Ovary (tissue), 9 donors: ENCODE data around the gene C1orf159. TPM values are rescaled to one million over a fixed set of nuclear protein-coding genes. Genes with fewer than 3 reads are reported as not detected.

ENCODE experiments used
- DNase-seq, 5 donors: peaks; one replicate each; pipeline ENCODE4 v3.0.0-alpha.2; 2019 to 2020
- H3K27ac ChIP-seq, 2 donors: fragments of 200-600 bp; one replicate each; pipeline versions ENCODE4 v1.5.1 to v1.8.0; 2019 to 2022
- H3K27me3 ChIP-seq: fragments of 200-600 bp; one replicate; pipeline ENCODE4 v1.8.0; 2022
- H3K36me3 ChIP-seq: fragments of 200-600 bp; sonication (generic); one replicate; pipeline ENCODE4 v1.5.1; 2019
- H3K4me1 ChIP-seq: one replicate; pipeline ENCODE4 v1.8.1; 2013; ENCODE audit warnings: mild to moderate bottlenecking, moderate library complexity; ENCODE audit not compliant: insufficient read depth
- H3K4me3 ChIP-seq: fragments of 200-600 bp; sonication (generic); one replicate; pipeline ENCODE4 v1.5.1; 2017
- H3K9me3 ChIP-seq, 2 donors: fragments of 200-600 bp in 1 of 2; sonication (generic) in 1 of 2; one replicate each; pipeline versions ENCODE4 v1.5.1 to v1.8.1; 2013 to 2019; ENCODE audit warnings: mild to moderate bottlenecking in 1 of 2, moderate library complexity in 1 of 2
- CTCF ChIP-seq, 3 donors: fragments of 450-650 bp in 2 of 3; fragments of 200-600 bp in 1 of 3; IDR thresholded peaks; one replicate each; pipeline versions ENCODE4 v1.5.1 to v1.8.0; 2016 to 2022; ENCODE audit warnings: antibody characterized with exemption in 3 of 3, mild to moderate bottlenecking in 1 of 3
- EP300 ChIP-seq: sonication (generic); formaldehyde crosslinking; IDR thresholded peaks from one replicate; pipeline ENCODE4 v1.6.1; 2017; ENCODE audit warnings: antibody characterized with exemption
- POLR2A ChIP-seq: fragments of 450-650 bp; IDR thresholded peaks from one replicate; pipeline ENCODE4 v1.6.1; 2017; ENCODE audit warnings: antibody characterized with exemption, mild to moderate bottlenecking, moderate library complexity
- WGBS, 3 donors: extraction: QIAGEN DNeasy Blood & Tissue Kit in 1 of 3; methylation state at CpG; one replicate each; pipeline versions ENCODE4 v1.1.5 to v1.1.7; 2013 to 2017; 5-methylcytosine and 5-hydroxymethylcytosine counted together
- intact Hi-C, 4 donors: fragments of 100-400 bp; cut with DNase I; formaldehyde crosslinking; loops; one replicate each; pipeline versions ENCODE4 v1.11.0 to v1.15.1; 2022 to 2023
- polyA plus RNA-seq, 2 donors: library from polyadenylated mRNA; stranded (reverse); fragments of 200-250 nt in 1 of 2; fragments of 350-450 nt in 1 of 2; fragmentation: Illumina TruSeq in 1 of 2; extraction: RNeasy Lipid Tissue Mini Kit (QIAGEN cat#74804) in 1 of 2; gene quantifications; one replicate each; pipeline ENCODE4 v1.2.3, GENCODE V29; 2013 to 2014
- total RNA-seq, 7 donors: library from RNA; depleted of rRNA in 2 of 7; stranded (reverse); fragments of >200 nt in 2 of 7; fragmentation: NEBNext Ultra II Directional in 3 of 7; extraction: Animal tissue kit (Norgen Biotek cat#: 25700) in 3 of 7; gene quantifications; one replicate each; pipeline versions ENCODE4 v1.1.0 to v1.2.4, GENCODE V29; 2016 to 2023
- donor health status: DM: no; HTN: no; CAD: no; lungs with moderate emphysema.
- donor health status: DM: no; HTN: no; CAD: no.
- donor health status: Bipolar disorder and iron deficiency.
- donor health status: DM: yes; HTN: yes; CAD: no.
- donor health status: DM: no; HTN: no; CAD: no.
- donor health status: DM: yes; HTN: yes; CAD: no.

The C1orf159 gene
- total and polyA plus RNA-seq, 9 donors: 0.28 to 22.1 (median 9.4) TPM

DNA sequence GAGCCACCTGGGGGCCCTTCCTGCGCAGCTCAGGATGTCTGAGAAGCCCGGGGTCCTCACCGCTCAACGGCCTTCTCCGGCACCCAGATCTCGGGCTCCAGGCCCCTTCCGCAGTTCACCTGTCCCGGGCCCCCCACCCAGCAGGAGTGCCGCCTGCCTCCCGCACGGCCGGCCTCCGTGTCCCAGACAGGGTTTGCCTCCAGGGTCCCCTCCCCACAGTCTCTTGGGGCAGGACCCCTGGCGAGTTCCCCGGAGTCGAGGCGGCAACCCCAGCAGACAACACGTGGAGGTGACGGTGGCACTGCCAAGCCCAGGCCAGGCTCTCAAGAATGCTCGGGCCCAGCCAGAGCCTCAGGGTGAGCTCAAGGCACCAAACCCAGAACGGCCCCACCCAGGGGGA, 35.4 kb upstream of the C1orf159 start:
- no peak overlapping the region for H3K4me3 ChIP-seq
- intact Hi-C loops: no loop called here
- WGBS, 3 donors: 89 to 95% (median 93%) methylated on average over 18 to 21 of the region's 21 CpGs
- no peak overlapping the region for H3K27ac ChIP-seq
- TF ChIP-seq CTCF (IDR thresholded peaks at IDR 0.05) (no peak), POLR2A (no peak), EP300 (no peak)
- no peaks in the 10 kb centered on the region for H3K36me3 ChIP-seq
- H3K4me1 ChIP-seq: no peaks in the 10 kb centered on the region
- no peaks in the 10 kb centered on the region for H3K9me3 ChIP-seq
- no peak for DNase-seq
- H3K27me3 ChIP-seq: no peaks in the 10 kb centered on the region

- no peak for DNase-seq
- intact Hi-C loops: no loop called here
- no peaks in the 10 kb centered on the region for H3K27me3 ChIP-seq
- no peaks in the 10 kb centered on the region for H3K36me3 ChIP-seq
- WGBS, 3 donors: 75 to 82% (median 75%) methylated on average over 11 to 12 of the region's 12 CpGs
- H3K27ac ChIP-seq: no peak overlapping the region
- TF ChIP-seq EP300 (no peak), POLR2A (no peak), CTCF (IDR thresholded peaks at IDR 0.05) (no peak)
- no peaks in the 10 kb centered on the region for H3K4me1 ChIP-seq
- no peak overlapping the region for H3K4me3 ChIP-seq
- no peaks in the 10 kb centered on the region for H3K9me3 ChIP-seq
Measured at GRCh38 chr1:1150100-1150499, 34.2 kb upstream of the C1orf159 start.

DNA sequence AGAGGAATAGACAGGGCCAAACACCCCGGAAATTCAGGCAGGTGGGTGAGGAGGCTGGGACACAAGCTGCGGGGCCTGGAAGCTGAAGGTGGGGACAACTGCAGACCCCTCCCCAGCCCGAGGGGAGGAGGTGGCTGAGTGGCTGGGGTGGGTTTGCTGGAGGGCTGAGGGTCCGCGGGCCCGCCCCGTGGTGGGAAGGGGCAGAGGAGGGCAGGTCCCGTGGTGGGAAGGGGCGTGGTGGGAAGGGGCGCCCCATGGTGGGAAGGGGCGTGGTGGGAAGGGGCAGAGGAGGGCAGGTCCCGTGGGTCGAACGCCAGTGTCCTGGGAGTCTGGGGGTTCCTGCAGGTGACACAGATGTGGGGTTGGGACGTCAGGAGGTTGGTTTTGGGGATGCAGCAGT, 33.5 kb upstream of the C1orf159 start:
- no peak overlapping the region for H3K4me3 ChIP-seq
- WGBS, 3 donors: 75 to 84% (median 76%) methylated on average over 15 of the region's 15 CpGs
- intact Hi-C loops: no loop called here

DNA sequence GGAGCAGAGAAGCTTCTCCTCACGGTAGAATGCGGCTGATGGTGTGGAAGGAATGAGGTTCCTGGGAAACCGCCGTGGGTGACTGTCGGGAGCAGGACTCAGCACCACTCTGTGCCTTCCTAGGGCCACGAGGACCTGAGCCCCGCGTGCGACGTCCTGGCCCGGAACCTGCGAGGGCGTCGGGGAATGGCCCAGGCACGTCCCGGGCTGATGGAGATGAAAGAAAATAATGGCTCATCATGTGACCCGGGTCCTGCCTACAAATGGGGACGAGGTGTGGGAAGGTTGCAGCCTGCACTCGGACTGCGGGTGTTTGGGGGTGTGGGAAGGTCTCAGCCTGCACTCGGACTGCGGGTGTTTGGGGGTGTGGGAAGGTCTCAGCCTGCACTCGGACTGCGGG, 32.7 kb upstream of the C1orf159 start:
- Histone ChIP-seq H3K4me1 (no peaks in the 10 kb centered on the region), H3K9me3 (no peaks in the 10 kb centered on the region), H3K27ac (no peak overlapping the region), H3K27me3 (no peaks in the 10 kb centered on the region), H3K36me3 (no peaks in the 10 kb centered on the region), H3K4me3 (no peak overlapping the region)
- 72 to 77% (median 74%) methylated on average over 24 of the region's 24 CpGs for WGBS, 3 donors
- no peak for DNase-seq
- no peak for TF ChIP-seq POLR2A
- no peak for TF ChIP-seq EP300
- intact Hi-C loops: no loop called here

More for the DNA sequence above, 33.5 kb upstream of the C1orf159 start:
- TF ChIP-seq CTCF (IDR thresholded peaks at IDR 0.05): no peak
- TF ChIP-seq EP300: no peak
- TF ChIP-seq POLR2A: no peak
- DNase-seq: no peak
- Histone ChIP-seq H3K4me1 (no peaks in the 10 kb centered on the region), H3K9me3 (no peaks in the 10 kb centered on the region), H3K27ac (no peak overlapping the region), H3K36me3 (no peaks in the 10 kb centered on the region), H3K27me3 (no peaks in the 10 kb centered on the region)

DNA sequence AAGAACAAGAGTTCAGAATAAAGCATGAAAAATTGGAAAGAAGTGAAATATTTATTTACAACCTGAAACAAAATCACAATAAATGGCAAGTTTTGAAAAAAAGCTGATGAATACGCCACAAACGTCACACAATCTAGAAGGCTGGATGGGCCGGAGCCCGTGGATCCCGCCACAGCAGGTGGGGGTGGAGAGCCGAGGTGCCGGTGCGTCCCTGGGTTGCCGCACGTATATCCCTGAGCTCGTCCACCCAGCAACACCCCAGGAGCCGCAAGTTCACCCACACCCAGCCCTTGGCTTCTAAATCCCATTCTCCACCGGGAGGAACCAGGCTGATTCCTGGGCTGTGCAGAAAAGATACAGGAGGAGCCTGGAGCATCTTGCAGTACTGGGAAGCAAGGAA, 32.2 kb upstream of the C1orf159 start:
- TF ChIP-seq CTCF (IDR thresholded peaks at IDR 0.05) (no peak), POLR2A (no peak), EP300 (no peak)
- H3K4me1 ChIP-seq: no peaks in the 10 kb centered on the region
- WGBS, 3 donors: 85 to 90% (median 87%) methylated on average over 13 of the region's 13 CpGs
- intact Hi-C loops: no loop called here
- no peaks in the 10 kb centered on the region for H3K9me3 ChIP-seq
- H3K4me3 ChIP-seq: no peak overlapping the region
- no peak for DNase-seq
- H3K27ac ChIP-seq: no peak overlapping the region
- no peaks in the 10 kb centered on the region for H3K27me3 ChIP-seq
- H3K36me3 ChIP-seq: no peaks in the 10 kb centered on the region
